CD4-positive, alpha-beta T cell treated with Interleukin-4 for 1 hour (primary cell): ENCODE results near the gene FAM120B.
"Not testable (repeated sequence)": the region's sequence is repeated elsewhere in the genome, so short reads cannot be mapped to it uniquely, and the experiment has no call there.

Experiments used
- DNase-seq, 2 donors: peaks; one replicate each; pipeline ENCODE4 v3.0.0-alpha.2; 2020 to 2022

FAM120B gene

GRCh38 chr6:170305805-170306323 lies 694 bp upstream of the FAM120B start:
- DNase-seq: no peak

- no peak for DNase-seq
Measured at GRCh38 chr6:170307080-170307545, 555 bp downstream of the FAM120B start.

DNA sequence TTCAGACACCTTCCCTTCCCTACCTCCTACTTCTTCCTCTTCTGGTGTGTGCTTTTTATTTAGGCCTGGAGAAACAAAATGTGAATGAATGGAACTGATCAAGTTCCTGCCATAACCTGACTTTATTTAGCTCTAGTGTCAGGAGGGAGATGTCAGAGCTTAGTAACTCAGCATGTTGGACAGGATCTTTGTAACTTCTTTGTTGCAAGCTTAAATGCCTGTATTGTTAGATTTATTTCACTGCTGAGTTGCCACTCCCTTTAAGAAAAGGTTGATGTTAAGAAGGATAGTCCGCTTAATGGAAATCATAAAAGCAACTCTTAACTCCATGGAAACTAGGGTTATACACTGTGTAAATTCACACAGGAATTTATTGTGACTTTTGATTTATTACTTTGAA lies 2.2 kb downstream of the FAM120B start:
- DNase-seq: no peak

- DNase-seq: no peak
Measured at GRCh38 chr6:170311696-170312095, 5.1 kb downstream of the FAM120B start.

DNA sequence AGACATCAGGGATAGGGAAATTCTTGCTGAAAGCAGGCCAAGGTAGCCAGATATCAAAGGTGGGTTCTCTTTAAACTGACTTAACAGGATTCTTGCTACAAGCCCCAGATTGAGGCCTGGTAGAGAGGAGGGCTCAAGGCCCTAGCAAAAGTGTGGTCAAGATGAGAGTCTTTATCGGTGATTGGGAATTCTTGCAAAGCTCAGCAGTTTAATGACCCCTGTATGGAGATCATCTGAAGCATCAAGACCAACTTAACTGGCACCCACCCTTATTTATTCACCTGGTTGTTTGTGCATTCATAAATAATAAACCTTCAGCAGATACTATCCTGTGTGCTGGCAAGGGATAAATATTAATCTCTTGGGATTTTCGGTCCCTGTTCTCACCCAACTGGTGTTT lies 6.3 kb downstream of the FAM120B start:
- DNase-seq: no peak

GRCh38 chr6:170313716-170314295 lies 7.2 kb downstream of the FAM120B start:
- no peak for DNase-seq

GRCh38 chr6:170314983-170315382 lies 8.4 kb downstream of the FAM120B start:
- DNase-seq: no peak

DNA sequence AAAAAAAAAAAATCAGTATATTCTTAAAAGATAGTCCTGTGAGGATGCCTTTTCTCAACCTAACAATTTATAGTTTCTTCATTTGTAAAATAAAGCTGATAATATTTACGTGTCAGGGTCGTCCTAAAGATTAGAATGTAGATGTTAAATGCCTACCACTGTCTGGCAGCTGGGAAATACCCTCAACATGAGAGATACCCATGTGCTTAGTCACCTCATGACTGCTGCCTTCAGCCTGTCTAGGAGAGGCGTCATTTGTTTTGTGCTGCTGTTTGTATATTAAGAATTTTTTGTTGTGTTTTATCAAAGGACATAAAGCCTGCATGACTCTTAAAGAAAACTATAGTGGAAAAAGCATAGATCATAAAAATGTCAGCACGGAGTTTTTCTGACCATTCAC lies 9.5 kb downstream of the FAM120B start:
- no peak for DNase-seq

GRCh38 chr6:170317076-170317475 lies 10.5 kb downstream of the FAM120B start:
- no peak for DNase-seq

DNA sequence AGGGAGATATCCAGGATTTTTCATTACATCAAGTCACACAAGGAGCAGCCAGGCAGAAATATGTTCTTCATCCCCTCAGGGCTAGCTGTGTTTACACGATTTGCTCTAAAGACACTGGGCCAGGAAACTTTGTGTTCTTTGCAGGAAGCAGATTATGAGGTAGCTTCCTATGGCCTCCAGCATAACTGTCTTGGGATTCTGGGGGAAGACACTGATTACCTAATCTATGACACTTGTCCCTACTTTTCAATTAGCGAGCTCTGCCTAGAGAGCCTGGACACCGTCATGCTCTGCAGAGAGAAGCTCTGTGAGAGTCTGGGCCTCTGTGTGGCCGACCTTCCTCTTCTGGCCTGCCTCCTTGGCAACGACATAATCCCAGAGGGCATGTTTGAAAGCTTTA lies 11.2 kb downstream of the FAM120B start:
- no peak for DNase-seq

- no peak for DNase-seq
Measured at GRCh38 chr6:170329321-170329720, 22.8 kb downstream of the FAM120B start.

GRCh38 chr6:170335199-170335598 lies 28.6 kb downstream of the FAM120B start:
- not testable (repeated sequence) for DNase-seq

DNA sequence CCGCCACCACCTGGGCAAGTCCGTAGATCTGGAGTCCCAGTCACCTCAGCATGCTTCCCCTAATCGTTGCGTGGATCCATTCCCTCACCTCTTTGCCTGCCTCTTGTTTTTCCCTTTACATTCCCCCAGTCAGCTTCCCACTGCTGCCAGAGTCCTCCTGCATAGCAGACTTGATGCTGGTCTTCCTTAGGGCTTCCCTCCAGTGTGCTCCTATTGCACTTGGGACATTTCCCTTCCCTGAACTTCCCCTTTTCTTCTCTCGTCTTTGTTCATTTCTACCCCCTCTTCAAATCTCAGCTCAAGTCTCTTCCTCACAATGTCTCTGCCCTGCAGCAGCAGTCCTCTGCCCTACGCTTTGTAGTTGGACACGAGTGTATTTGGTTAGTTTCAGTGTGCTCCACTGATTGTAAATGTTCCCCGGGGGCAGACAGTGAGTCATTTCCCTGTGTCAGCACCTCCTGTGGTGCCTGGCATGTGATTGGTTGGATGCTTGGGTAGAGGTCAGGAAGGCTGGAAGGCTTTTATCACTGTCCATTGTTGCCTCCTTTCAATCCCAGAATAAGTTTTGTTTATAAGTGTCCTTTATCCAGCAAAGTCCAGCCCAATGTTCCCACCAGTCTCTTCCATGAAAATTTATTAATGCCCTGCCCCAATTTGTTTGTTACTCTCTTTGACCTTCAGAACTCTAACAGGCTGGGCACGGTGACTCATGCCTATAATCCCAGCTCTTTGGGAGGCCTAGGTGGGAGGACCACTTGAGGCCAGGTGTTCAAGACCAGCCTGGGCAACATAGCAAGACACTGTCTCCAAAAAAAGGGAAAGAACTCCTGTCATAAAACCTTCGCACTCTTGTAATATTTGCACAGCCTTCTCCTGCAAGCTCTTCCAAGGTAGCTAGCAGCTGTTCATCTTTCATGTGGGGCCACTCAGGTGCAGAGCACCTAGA lies 38.3 kb downstream of the FAM120B start:
- no peak for DNase-seq

GRCh38 chr6:170345662-170346061 lies 39.1 kb downstream of the FAM120B start:
- no peak for DNase-seq

DNA sequence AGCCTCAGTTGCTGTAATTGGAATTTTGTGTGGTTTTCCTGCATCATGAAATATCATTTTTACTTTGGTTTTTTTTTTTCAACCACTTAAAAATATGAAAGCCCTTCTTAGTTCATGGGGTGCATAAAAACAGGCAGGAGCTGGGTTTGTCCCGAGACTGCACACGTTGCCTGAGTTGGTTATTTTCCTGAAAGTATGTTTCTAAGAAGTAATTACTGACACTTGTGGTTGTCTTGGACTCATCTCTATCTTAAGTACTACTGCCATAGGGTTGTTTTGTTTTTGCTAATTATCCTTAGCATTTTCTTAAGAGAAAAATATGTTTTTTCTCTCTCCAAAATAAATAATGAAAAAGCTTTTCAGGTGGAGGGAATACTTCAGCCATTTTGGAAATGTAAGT lies 40.1 kb downstream of the FAM120B start:
- DNase-seq: no peak

DNA sequence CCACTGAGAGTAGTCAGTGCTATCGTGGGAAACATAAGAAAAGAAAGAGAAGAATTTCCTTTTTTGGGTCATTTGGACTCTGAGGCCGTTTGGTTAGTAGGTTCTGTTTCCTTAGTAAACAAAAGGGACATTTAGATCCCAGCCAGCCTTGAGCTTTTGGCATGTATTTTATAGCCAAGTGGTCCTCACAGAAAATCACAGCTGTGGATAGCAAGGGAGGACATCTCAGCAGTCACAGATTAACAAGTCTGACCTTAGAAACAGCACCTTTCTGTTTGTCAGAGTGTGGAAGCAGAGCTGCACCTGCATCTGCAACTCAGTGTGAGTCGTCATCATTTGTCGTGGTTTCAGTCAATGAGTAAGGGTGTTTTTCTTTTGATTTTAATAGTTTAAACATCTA lies 40.5 kb downstream of the FAM120B start:
- no peak for DNase-seq

DNA sequence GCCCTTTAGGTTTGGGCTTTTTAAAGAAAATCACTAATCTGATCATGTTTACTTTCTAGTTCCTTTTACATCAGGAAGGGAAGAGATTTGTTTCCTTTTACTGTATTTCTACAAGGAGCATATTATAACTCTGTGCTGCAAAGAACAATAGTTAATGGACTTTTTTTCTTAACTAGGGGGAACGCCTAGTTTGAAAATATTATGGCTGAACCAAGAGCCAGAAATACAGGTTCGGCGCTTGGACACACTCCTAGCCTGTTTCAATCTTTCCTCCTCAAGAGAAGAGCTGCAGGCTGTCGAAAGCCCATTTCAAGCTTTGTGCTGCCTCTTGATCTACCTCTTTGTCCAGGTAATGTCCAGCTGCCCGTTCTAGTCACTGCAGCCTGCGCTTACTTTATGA lies 41.4 kb downstream of the FAM120B start:
- DNase-seq: no peak

GRCh38 chr6:170351456-170351855 lies 44.9 kb downstream of the FAM120B start:
- DNase-seq: not testable (repeated sequence)

GRCh38 chr6:170355190-170355589 lies 48.6 kb downstream of the FAM120B start:
- not testable (repeated sequence) for DNase-seq

DNA sequence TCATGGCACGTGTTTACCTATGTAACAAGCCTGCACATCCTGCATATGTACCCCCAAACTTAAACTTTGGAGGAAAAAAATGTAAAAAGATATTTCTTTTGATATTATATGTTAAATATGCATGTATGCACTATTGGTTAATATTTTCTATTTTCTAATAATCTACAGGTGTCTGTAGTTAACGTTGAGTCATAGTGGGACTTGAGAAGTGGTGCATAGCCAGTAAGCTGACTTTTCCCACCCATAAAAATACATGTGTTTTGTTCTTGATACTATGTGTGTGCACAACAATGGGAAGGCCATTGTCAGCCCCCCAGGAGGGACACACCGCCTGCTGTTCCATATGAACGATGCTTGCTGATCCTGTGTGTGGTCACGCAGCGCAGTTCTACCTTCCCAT lies 49.1 kb downstream of the FAM120B start:
- no peak for DNase-seq

DNA sequence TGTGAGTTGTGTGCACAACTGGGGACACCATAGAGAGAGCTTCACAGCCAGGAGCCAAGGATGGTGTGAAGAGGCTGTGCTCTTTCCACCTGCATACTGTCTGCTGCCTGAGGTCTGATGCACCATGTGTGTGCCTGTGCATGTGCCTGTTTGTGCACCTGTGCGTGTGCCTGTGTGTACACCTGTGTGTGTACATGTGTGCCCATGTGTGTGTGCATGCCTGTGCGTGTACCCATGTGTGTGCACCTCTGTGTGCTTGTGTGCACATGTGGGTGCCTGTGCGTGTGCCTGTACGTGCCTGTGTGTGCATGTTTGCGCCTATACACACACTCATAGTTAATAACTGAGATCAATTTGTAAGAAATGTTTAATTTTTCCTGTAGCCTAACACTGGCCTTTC lies 51.3 kb downstream of the FAM120B start:
- DNase-seq: no peak

- DNase-seq: no peak
Measured at GRCh38 chr6:170358496-170358895, 51.9 kb downstream of the FAM120B start.

GRCh38 chr6:170360476-170360875 lies 53.9 kb downstream of the FAM120B start:
- DNase-seq: no peak

DNA sequence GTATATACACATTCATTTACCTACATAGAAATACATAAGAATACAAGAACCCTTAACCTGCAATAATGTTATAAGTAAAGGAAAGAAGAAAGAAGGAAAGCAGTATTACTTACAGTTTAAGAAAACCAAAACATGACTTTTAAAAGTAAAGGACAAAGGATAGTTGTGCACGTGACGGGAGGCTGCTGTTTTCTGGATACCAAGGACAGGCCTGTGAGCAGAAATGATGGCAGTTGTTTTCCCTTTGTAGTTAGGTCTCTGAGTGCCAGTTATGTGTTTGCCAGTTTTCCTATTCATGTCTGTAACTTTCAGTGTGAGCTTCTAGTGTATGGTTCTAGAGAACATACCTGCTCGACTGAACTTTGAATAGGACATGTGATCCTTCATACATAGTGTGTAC lies 54.8 kb downstream of the FAM120B start:
- DNase-seq: no peak
